Natural killer cell (primary cell): Measurements from ENCODE around the gene NPFFR2. TPM values are rescaled to one million over a fixed set of nuclear protein-coding genes. Genes with fewer than 3 reads are reported as not detected.

Experiments
- ATAC-seq, 3 donors: fragments of 150-1000 bp in 2 of 3; fragments of 200-7000 bp in 1 of 3; cut with Tn5 transposase; 1 replicate in 1 of 3; 2 replicates in 2 of 3; pipeline ENCODE4 v1.10.0; 2021; ENCODE audit warnings: mild to moderate bottlenecking in 2 of 3, moderate library complexity in 2 of 3
- DNase-seq, 2 donors: peaks; one replicate each; pipeline versions ENCODE4 v3.0.0 to v3.0.0-alpha.2; 2013 to 2021; ENCODE audit warnings: mixed read lengths in 1 of 2
- H3K27ac ChIP-seq: one replicate; pipeline ENCODE4 v1.5.1; 2013; ENCODE audit warnings: mild to moderate bottlenecking, low read length
- H3K27me3 ChIP-seq: one replicate; pipeline ENCODE4 v1.6.1; 2013; ENCODE audit warnings: low read length; ENCODE audit not compliant: control insufficient read depth, insufficient read depth
- H3K36me3 ChIP-seq: one replicate; pipeline ENCODE4 v1.6.1; 2013; ENCODE audit warnings: low read length; ENCODE audit not compliant: control insufficient read depth, insufficient read depth
- H3K4me1 ChIP-seq: one replicate; pipeline ENCODE4 v1.6.1; 2013; ENCODE audit warnings: low read length; ENCODE audit not compliant: control insufficient read depth, insufficient read depth
- H3K4me3 ChIP-seq: one replicate; pipeline ENCODE4 v1.5.1; 2013; ENCODE audit warnings: low read length
- H3K9me3 ChIP-seq: one replicate; pipeline ENCODE4 v1.6.1; 2013; ENCODE audit warnings: low read length; ENCODE audit not compliant: control insufficient read depth, insufficient read depth
- H3K27ac Mint-ChIP-seq, 2 donors: one replicate each; pipeline ENCODE4 v1.8.0; 2022; ENCODE audit warnings: mild to moderate bottlenecking in 2 of 2, mixed read lengths in 2 of 2, moderate library complexity in 1 of 2
- H3K27me3 Mint-ChIP-seq, 2 donors: one replicate each; pipeline ENCODE4 v1.8.0; 2022; ENCODE audit warnings: low read depth in 2 of 2, mixed read lengths in 2 of 2
- H3K36me3 Mint-ChIP-seq: one replicate; pipeline ENCODE4 v1.8.0; 2022; ENCODE audit warnings: mixed read lengths
- H3K4me1 Mint-ChIP-seq, 2 donors: one replicate each; pipeline ENCODE4 v1.8.0; 2022; ENCODE audit warnings: mixed read lengths in 2 of 2
- H3K4me3 Mint-ChIP-seq: one replicate; pipeline ENCODE4 v1.8.0; 2022; ENCODE audit warnings: mild to moderate bottlenecking, moderate library complexity, mixed read lengths
- H3K9me3 Mint-ChIP-seq, 2 donors: one replicate each; pipeline ENCODE4 v1.8.0; 2022; ENCODE audit warnings: mixed read lengths in 2 of 2
- WGBS: methylation state at CpG from one replicate; pipeline ENCODE4 v1.1.7; 2013; ENCODE audit warnings: missing lambda C conversion rate; ENCODE audit not compliant: insufficient coverage; 5-methylcytosine and 5-hydroxymethylcytosine counted together
- intact Hi-C: fragments of 100-400 bp; cut with micrococcal nuclease; formaldehyde crosslinking; loops from one replicate; pipeline ENCODE4 v1.14.2; 2022
- total RNA-seq, 4 donors: library from RNA; stranded (reverse); fragments of 120-200 nt in 1 of 4; gene quantifications; one replicate each; pipeline versions ENCODE4 v1.2.3 to v1.2.4, GENCODE V29; 2013 to 2022
- TF ChIP-seq, protein P1 (sequence below): fragments of 200-600 bp; IDR thresholded peaks from one replicate; pipeline ENCODE4 v1.8.0; 2022; ENCODE audit warnings: antibody characterized with exemption

Gene NPFFR2
- total RNA-seq, 3 donors from 2014 or later (not counting 1 experiment from before 2014, with no cell fraction given): not detected

DNA sequence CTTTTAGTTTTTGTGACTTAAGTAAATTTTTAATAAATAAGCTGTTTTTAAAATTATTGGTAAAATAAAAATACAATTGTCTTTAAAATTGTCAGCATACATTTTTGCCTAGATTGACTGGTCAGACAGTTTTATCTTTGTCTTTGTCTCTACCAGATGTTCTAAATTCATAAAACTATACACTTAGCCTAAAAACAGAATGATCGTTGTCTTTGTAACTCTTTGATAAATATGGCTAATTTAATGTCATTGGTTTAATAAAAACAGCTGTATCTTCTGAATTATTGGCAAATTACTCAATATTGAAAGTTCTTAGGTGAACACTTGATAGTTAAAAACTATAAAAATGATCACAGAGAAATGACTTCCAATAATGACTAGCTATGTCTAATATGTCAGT is 36.5 kb upstream of the NPFFR2 start:
- H3K4me1 Mint-ChIP-seq: no peaks in the 10 kb centered on the region
- no peaks in the 10 kb centered on the region for H3K27me3 ChIP-seq
- peaks cover 7% of the 10 kb centered on the region for H3K36me3 Mint-ChIP-seq
- H3K4me3 Mint-ChIP-seq: no peak overlapping the region
- TF ChIP-seq, protein P1, sequence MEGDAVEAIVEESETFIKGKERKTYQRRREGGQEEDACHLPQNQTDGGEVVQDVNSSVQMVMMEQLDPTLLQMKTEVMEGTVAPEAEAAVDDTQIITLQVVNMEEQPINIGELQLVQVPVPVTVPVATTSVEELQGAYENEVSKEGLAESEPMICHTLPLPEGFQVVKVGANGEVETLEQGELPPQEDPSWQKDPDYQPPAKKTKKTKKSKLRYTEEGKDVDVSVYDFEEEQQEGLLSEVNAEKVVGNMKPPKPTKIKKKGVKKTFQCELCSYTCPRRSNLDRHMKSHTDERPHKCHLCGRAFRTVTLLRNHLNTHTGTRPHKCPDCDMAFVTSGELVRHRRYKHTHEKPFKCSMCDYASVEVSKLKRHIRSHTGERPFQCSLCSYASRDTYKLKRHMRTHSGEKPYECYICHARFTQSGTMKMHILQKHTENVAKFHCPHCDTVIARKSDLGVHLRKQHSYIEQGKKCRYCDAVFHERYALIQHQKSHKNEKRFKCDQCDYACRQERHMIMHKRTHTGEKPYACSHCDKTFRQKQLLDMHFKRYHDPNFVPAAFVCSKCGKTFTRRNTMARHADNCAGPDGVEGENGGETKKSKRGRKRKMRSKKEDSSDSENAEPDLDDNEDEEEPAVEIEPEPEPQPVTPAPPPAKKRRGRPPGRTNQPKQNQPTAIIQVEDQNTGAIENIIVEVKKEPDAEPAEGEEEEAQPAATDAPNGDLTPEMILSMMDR: no peak
- intact Hi-C loops: no loop called here
- peaks cover 10 to 22% of the 10 kb centered on the region in 2 donors for H3K9me3 Mint-ChIP-seq
- H3K4me3 ChIP-seq: no peak overlapping the region
- no peak overlapping the region for H3K27ac ChIP-seq
- H3K9me3 ChIP-seq: peaks cover 7% of the 10 kb centered on the region
- no peaks in the 10 kb centered on the region for H3K4me1 ChIP-seq
- no peak overlapping the region for H3K27ac Mint-ChIP-seq
- no peaks in the 10 kb centered on the region for H3K27me3 Mint-ChIP-seq
- DNase-seq: no peak
- no peaks in the 10 kb centered on the region for H3K36me3 ChIP-seq
- ATAC-seq: no peak
- no CpG with 5 or more reads among the region's 1 CpG for WGBS

DNA sequence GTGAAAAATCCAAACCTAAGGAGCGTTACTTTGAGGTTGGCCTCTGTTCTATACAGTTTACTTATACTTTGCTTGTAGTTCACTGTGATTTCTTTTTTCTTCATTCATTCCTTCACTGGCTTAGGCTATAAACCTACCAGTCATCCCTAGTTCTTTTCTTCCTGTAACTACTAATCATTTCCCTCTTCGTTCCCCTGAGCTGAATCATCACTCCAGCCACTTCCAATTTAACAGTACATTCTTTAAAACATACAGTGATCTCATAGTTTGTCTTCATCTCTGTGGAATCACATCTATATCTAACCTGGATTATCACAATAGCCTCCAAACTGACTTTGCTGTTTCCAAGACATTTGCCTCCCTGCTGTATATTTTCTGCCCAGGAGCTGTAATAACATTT is 25.2 kb upstream of the NPFFR2 start:
- H3K27ac Mint-ChIP-seq: no peak overlapping the region
- Histone ChIP-seq H3K27ac (no peak overlapping the region), H3K9me3 (no peaks in the 10 kb centered on the region), H3K27me3 (no peaks in the 10 kb centered on the region), H3K36me3 (no peaks in the 10 kb centered on the region), H3K4me1 (no peaks in the 10 kb centered on the region), H3K4me3 (no peak overlapping the region)
- TF ChIP-seq, protein P1: no peak
- intact Hi-C loops: no loop called here
- no peaks in the 10 kb centered on the region for H3K36me3 Mint-ChIP-seq
- peaks cover 0 to 2% of the 10 kb centered on the region in 2 donors for H3K9me3 Mint-ChIP-seq
- no peak for DNase-seq
- no peak for ATAC-seq
- no peaks in the 10 kb centered on the region for H3K4me1 Mint-ChIP-seq
- no peaks in the 10 kb centered on the region for H3K27me3 Mint-ChIP-seq
- 84% methylated on average over 2 of the region's 2 CpGs for WGBS
- no peak overlapping the region for H3K4me3 Mint-ChIP-seq

DNA sequence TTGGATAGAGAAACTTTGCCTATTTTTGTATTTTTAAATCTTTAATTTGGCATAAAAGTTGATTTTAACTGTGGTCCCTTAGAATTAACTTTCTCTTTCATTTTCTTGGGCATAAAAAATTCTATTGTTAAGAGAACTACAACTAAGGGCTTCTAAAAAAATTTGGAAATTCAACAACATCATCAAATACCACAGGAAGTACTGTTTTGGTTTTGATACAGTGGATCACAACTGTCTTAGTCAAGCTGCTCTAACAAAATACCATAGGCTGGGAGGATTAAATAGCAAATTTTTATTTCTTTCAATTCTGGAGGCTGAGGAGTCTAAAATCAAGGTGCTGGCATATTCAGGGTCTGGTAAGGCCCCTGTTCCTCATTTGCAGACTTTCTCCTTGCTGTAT is 19.9 kb upstream of the NPFFR2 start:
- DNase-seq: no peak
- ATAC-seq: no peak
- Mint-ChIP-seq H3K36me3 (no peaks in the 10 kb centered on the region), H3K4me3 (no peak overlapping the region), H3K4me1 (no peaks in the 10 kb centered on the region), H3K9me3 (peaks cover 2% of the 10 kb centered on the region in 2 donors), H3K27ac (no peak overlapping the region), H3K27me3 (no peaks in the 10 kb centered on the region)
- intact Hi-C loops: no loop called here
- Histone ChIP-seq H3K27me3 (no peaks in the 10 kb centered on the region), H3K36me3 (no peaks in the 10 kb centered on the region), H3K9me3 (no peaks in the 10 kb centered on the region), H3K4me3 (no peak overlapping the region), H3K4me1 (no peaks in the 10 kb centered on the region), H3K27ac (no peak overlapping the region)
- TF ChIP-seq, protein P1: no peak

DNA sequence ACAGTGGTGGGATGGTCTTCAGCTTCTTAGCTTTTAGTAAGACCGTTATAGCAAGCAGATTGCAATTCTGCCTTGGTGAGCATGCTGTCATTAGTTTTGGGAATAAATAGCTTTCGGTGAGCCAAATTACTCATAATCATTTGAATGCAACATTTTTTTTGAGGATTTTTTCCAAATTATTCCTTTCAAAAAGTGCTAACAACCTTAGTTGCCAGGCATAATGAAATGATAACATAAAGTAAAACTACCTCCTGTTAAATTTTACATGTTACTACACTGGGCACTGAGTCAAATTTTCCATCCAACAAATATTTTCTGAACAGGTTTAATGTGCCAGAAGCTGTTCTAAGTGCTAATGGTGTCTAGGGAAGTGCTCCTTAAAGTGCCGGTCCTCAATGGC is 15.8 kb upstream of the NPFFR2 start:
- WGBS: 90% methylated on average over 3 of the region's 3 CpGs
- Mint-ChIP-seq H3K4me3 (no peak overlapping the region), H3K27me3 (no peaks in the 10 kb centered on the region), H3K4me1 (no peaks in the 10 kb centered on the region), H3K9me3 (peaks cover 2 to 6% of the 10 kb centered on the region in 2 donors), H3K27ac (no peak overlapping the region), H3K36me3 (no peaks in the 10 kb centered on the region)
- Histone ChIP-seq H3K9me3 (no peaks in the 10 kb centered on the region), H3K27me3 (no peaks in the 10 kb centered on the region), H3K36me3 (no peaks in the 10 kb centered on the region), H3K4me3 (no peak overlapping the region), H3K4me1 (no peaks in the 10 kb centered on the region), H3K27ac (no peak overlapping the region)
- TF ChIP-seq, protein P1: no peak
- ATAC-seq (no peak), DNase-seq (no peak)
- intact Hi-C loops: no loop called here
